ENCODE results near the gene IL18BP.

Gene IL18BP

DNA sequence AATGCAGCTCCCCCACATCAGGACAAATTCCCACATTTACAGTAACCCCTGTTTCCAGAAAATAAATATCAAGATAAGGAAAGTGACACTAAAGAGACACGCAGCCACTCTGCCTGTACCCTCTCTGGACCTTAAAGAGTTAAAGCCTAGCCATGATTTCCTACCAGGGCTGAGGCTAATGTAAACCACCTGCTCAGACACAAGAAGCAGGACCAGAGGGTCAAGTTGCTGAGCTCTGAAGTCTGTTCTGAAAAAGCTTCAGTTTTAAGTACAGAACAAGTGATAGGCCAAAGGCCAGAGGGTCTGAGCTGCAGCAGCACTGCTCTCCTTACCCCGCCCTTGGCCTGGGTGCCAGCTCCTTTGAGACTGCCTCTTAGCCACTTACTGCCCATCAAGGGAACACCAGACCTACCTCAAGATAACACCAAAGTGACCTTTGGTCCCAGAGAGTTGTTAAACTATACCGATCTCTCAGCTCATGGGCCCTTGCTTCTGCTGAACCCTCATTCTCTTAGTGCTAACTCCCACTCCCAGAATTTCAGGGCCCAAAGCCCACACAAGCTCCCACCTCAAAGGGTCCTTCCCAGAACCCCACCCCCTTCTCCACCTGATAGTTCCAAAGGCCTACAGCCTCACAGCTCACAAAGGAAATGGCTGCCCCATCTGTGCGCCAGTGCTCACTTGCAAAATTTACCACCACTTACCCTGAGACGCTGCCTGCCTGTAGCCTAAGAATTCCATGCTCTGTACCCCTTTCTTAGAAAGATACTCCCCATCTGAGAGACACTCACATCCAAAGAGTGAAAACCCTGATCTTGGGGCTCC lies 40.5 kb downstream of the IL18BP start:
- TF ChIP-seq, protein P1, sequence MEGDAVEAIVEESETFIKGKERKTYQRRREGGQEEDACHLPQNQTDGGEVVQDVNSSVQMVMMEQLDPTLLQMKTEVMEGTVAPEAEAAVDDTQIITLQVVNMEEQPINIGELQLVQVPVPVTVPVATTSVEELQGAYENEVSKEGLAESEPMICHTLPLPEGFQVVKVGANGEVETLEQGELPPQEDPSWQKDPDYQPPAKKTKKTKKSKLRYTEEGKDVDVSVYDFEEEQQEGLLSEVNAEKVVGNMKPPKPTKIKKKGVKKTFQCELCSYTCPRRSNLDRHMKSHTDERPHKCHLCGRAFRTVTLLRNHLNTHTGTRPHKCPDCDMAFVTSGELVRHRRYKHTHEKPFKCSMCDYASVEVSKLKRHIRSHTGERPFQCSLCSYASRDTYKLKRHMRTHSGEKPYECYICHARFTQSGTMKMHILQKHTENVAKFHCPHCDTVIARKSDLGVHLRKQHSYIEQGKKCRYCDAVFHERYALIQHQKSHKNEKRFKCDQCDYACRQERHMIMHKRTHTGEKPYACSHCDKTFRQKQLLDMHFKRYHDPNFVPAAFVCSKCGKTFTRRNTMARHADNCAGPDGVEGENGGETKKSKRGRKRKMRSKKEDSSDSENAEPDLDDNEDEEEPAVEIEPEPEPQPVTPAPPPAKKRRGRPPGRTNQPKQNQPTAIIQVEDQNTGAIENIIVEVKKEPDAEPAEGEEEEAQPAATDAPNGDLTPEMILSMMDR (IDR thresholded peaks at IDR 0.05; ENCODE audit: low read depth, low read length) = no peak
- peak overlapping the region; percentile 73 for H3K4me3 ChIP-seq (ENCODE audit: low read depth, low read length)
- DNase-seq (ENCODE audit: low read depth, low spot score) = peak; percentile 42
- in situ Hi-C loops (cut with HindIII; ENCODE audit: low sequenced_read_pairs) = no loop called here

DNA sequence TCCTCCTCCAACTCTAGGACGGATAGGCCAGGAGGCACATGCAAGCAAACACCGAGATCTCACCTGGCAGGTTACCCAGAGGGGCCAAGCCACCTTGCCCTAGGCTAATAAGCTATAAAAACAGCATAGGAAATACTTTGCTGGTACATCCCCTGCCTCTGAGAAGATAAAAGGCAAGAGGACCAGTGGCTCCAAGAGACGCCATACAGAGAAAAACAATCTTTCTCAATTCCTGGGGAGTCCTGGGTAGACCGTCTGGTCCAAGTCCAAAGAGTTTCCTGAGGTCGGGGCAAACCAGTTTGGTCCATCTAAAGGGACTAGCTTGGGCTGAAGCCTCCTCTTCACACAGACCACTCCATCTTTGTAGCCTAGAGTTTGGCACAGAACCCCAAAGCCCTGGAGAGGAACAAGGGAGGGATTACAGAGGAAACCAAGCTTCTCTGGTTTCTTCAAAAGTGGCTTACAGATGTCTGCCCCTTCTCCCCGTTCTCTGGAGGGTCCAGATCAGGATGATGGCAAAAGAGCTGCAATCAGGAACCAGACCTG lies 41.2 kb downstream of the IL18BP start:
- DNase-seq (ENCODE audit: low read depth, low spot score) = no peak
- TF ChIP-seq, protein P1 (IDR thresholded peaks at IDR 0.05; ENCODE audit: low read depth, low read length) = no peak
- peak overlapping the region; percentile 73 for H3K4me3 ChIP-seq (ENCODE audit: low read depth, low read length)
- in situ Hi-C loops (cut with HindIII; ENCODE audit: low sequenced_read_pairs) = no loop called here

DNA sequence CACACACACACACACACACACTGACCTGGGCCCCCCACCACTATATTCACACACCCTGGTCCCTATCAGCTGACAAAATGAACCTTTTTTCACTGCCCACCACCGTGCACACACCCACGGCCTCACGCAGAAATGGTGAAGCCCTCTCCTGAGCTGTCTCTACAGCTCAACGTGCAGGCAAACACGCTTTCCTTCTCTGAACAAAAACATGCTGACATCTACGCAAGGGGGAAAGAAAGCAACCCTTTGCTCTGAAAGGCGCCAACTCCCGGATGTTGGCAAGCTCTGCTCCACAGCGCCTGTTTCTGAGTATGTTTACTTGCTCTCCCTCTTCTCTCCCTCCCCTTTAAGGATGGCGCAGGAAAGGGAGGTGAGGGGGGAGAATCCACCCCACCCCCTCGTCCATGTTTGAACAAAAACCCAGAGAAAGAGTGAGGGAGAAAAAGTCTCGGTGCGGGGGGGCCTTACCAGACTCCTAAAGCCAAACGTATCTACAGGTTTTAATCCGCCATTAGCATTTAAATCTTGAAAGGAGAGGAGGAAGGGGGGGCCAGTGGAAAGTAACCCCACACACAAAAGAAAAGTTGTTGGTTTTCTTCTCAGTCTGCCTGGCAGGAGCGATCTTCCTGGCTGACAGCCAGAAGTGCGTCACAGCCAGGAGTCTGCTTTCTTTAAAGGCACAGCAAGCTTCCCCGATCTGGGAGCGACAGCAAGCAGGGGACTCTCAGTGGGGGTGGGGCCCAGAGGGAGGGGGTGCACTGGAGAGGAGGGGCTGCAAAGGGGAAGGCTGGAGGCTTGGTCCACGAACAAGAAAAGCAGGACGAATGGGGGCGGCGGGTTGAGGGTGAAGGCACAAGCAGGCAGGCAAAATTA lies 42.0 kb downstream of the IL18BP start:
- in situ Hi-C loops (cut with HindIII; ENCODE audit: low sequenced_read_pairs) = no loop called here

DNA sequence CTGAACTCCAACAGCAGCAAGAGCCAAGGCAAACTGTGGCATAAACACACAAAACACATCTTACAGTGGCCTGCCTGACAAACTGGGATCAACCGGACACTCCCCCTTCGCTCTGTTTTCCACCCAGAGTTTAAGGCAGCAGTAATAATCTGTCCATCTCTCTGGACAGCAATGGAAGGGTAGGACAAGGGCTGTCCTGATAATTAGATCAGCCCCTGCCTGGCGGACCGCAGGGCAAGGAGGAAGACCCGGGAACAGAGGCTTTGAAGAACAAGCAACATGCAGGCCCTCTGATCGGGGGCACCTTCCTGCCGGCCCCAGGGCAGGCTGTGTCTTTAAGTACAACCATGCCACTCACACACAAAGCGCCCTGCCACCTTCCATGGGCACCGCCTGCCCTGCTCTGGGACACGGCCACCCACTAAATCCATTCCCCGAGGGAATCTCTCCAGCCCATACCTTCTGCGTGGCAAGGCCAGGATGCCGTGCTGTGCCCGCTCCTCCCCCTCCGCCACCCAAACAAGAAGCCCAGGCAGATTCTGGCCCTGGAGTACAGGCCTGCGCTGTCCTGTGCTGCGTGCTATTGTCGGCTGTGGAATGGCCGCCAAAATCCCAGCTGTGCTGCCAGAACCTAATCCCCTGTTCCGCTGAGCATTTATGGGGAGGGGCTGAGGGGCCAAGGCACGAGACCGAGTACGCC lies 42.8 kb downstream of the IL18BP start:
- in situ Hi-C loops (cut with HindIII; ENCODE audit: low sequenced_read_pairs) = no loop called here
- peak overlapping the region; percentile 73 for H3K4me3 ChIP-seq (ENCODE audit: low read depth, low read length)
- TF ChIP-seq, protein P1 (IDR thresholded peaks at IDR 0.05; ENCODE audit: low read depth, low read length) = no peak
- DNase-seq (ENCODE audit: low read depth, low spot score) = peak; percentile 82

More for the DNA sequence above, 42.0 kb downstream of the IL18BP start:
- peak overlapping the region; percentile 73 for H3K4me3 ChIP-seq (ENCODE audit: low read depth, low read length)
- peak; percentile 97 for DNase-seq (ENCODE audit: low read depth, low spot score)
- TF ChIP-seq, protein P1 (IDR thresholded peaks at IDR 0.05; ENCODE audit: low read depth, low read length) = no peak

DNA sequence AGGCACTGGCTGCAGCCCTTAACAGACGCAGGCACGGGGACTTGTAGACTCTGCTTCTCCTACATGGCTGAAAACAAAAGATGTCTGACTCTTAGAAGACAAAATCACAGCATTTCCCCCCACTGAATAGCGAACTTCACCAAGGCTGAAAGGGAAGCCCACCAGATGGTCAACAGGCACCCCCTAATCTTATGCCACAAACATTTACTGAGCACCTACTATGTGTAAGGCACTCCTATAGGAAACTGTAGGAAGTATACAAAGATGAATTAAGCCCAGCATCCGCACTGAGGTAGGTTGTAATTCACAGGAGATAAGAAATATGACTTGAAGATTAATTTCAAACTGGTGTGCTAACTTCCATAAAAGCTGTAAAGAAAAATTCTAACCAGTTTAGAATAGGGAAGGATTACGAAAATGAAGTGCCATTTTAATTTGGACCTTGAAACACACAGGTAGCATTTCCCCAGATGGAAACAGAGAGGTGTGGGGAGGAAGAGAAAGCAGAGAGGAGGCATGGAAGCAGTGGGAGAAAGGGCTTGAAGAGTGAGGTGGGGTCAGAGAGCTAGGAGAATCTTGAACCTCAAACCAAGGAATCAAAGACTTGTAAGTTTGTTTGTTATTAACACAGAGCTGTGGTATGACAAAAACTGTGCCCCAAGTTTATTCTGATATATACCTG lies 43.5 kb downstream of the IL18BP start:
- H3K4me3 ChIP-seq (ENCODE audit: low read depth, low read length) = peak overlapping the region; percentile 73
- in situ Hi-C loops (cut with HindIII; ENCODE audit: low sequenced_read_pairs) = no loop called here
- no peak for DNase-seq (ENCODE audit: low read depth, low spot score)
- TF ChIP-seq, protein P1 (IDR thresholded peaks at IDR 0.05; ENCODE audit: low read depth, low read length) = no peak

Data from astrocyte of the spinal cord (primary cell).